Uterus (tissue), 2 donors: Measurements from ENCODE around the gene ACAP1.

Source experiments
- CTCF ChIP-seq, 4 experiments: fragments of 200-600 bp in 2 of 4; fragments of 450-650 bp in 2 of 4; sonication (generic) in 2 of 4; IDR thresholded peaks; one replicate each; pipeline ENCODE4 v1.5.1; 2016 to 2019; ENCODE audit warnings: antibody characterized with exemption in 4 of 4, mild to moderate bottlenecking in 2 of 4, moderate library complexity in 1 of 4
- POLR2A ChIP-seq, 2 donors: fragments of 450-650 bp; IDR thresholded peaks; one replicate each; pipeline ENCODE4 v1.6.1; 2016; ENCODE audit warnings: antibody characterized with exemption in 2 of 2, mild to moderate bottlenecking in 1 of 2, moderate library complexity in 1 of 2

DNA sequence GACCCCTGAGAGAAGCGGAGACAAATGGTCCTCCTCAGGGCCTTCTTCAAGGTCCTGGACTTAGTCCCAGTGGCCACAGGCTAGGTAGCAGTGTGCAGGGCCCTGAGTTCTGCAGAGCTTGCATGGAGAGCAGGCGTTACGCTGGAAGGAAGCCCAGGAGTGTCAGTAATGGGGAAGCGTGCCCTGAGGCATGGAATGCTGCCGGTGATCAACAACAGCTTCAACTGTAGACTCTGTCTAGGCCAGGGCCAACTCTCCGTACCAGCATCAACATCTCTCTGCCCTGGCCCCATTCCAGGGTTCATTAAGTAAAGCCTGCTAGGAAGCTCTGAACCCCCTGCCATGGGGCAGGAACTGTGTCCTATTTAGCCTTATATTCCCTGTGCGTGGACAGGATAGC lies 44.0 kb downstream of the ACAP1 start:
- TF ChIP-seq CTCF (IDR thresholded peaks at IDR 0.05) (no peak), POLR2A (IDR thresholded peaks at IDR 0.05) (no peak)
